GM23338 (cell line): ENCODE measurements around the gene KCTD19. TPM values are rescaled to one million over a fixed set of nuclear protein-coding genes. Genes with fewer than 3 reads are reported as not detected.

Experiments used
- ATAC-seq: fragments of 200-7000 bp; cut with Tn5 transposase; 3 replicates; pipeline ENCODE4 v1.9.1; 2020
- DNase-seq: peaks from one replicate; pipeline ENCODE4 v3.0.0-alpha.2; 2015; ENCODE audit warnings: low spot score
- H2AFZ ChIP-seq: fragments of 200-600 bp; sonication (generic); 2 replicates; pipeline ENCODE4 v1.8.0; 2016; ENCODE audit warnings: antibody characterized with exemption, mild to moderate bottlenecking, moderate library complexity
- H3F3A ChIP-seq: fragments of 200-600 bp; sonication (generic); replicated peaks from 2 replicates; pipeline ENCODE4 v1.8.0; 2017; ENCODE audit warnings: antibody characterized with exemption, mixed run types, low read depth
- H3K27ac ChIP-seq: fragments of 200-600 bp; sonication (generic); 2 replicates; pipeline ENCODE4 v1.6.1; 2016; ENCODE audit warnings: low read depth
- H3K27me3 ChIP-seq: fragments of 200-600 bp; sonication (generic); 2 replicates; pipeline ENCODE4 v1.8.0; 2016; ENCODE audit warnings: mild to moderate bottlenecking, mixed run types, moderate library complexity; ENCODE audit not compliant: insufficient read depth
- H3K36me3 ChIP-seq: fragments of 200-600 bp; sonication (generic); 2 replicates; pipeline ENCODE4 v1.8.0; 2016; ENCODE audit warnings: mild to moderate bottlenecking; ENCODE audit not compliant: insufficient read depth
- H3K4me1 ChIP-seq: fragments of 200-600 bp; sonication (generic); 2 replicates; pipeline ENCODE4 v1.8.0; 2016; ENCODE audit warnings: mild to moderate bottlenecking, moderate library complexity; ENCODE audit not compliant: insufficient read depth
- H3K4me2 ChIP-seq: fragments of 200-600 bp; sonication (generic); 2 replicates; pipeline ENCODE4 v1.7.1; 2017; ENCODE audit warnings: mixed run types
- H3K4me3 ChIP-seq: fragments of 200-600 bp; sonication (generic); 2 replicates; pipeline ENCODE4 v1.6.1; 2016; ENCODE audit warnings: mixed run types
- H3K79me2 ChIP-seq: fragments of 200-600 bp; sonication (generic); replicated peaks from 2 replicates; pipeline ENCODE4 v1.8.0; 2017; ENCODE audit warnings: mild to moderate bottlenecking; ENCODE audit not compliant: insufficient read depth
- H3K9me2 ChIP-seq: fragments of 200-600 bp; sonication (generic); 2 replicates; pipeline ENCODE4 v1.8.0; 2017; ENCODE audit not compliant: insufficient read depth
- H4K20me1 ChIP-seq: fragments of 200-600 bp; sonication (generic); replicated peaks from 2 replicates; pipeline ENCODE4 v1.8.0; 2017; ENCODE audit warnings: mild to moderate bottlenecking; ENCODE audit not compliant: insufficient read depth
- H3K27ac Mint-ChIP-seq: 2 replicates; pipeline ENCODE4 v1.8.0; 2020; ENCODE audit warnings: inconsistent platforms, mild to moderate bottlenecking, moderate library complexity, mixed read lengths
- H3K27me3 Mint-ChIP-seq: 3 replicates; pipeline ENCODE4 v1.8.0; 2022; ENCODE audit warnings: low read depth, mild to moderate bottlenecking, moderate library complexity, mixed read lengths, inconsistent platforms; ENCODE audit not compliant: insufficient read depth, poor library complexity
- H3K36me3 Mint-ChIP-seq: 3 replicates; pipeline ENCODE4 v1.8.0; 2021; ENCODE audit warnings: low read depth, mild to moderate bottlenecking, inconsistent platforms, moderate library complexity, mixed read lengths
- H3K4me1 Mint-ChIP-seq: 3 replicates; pipeline ENCODE4 v1.8.0; 2020; ENCODE audit warnings: mild to moderate bottlenecking, inconsistent platforms, mixed read lengths
- H3K4me3 Mint-ChIP-seq: 3 replicates; pipeline ENCODE4 v1.8.0; 2021; ENCODE audit warnings: moderate library complexity, mild to moderate bottlenecking, inconsistent platforms, mixed read lengths
- H3K9me3 Mint-ChIP-seq: 3 replicates; pipeline ENCODE4 v1.8.0; 2020; ENCODE audit warnings: moderate library complexity, mild to moderate bottlenecking, inconsistent platforms, mixed read lengths
- CREB1 ChIP-seq: fragments of 250-450 bp; sonication (Bioruptor Pico); IDR thresholded peaks from 2 replicates; pipeline ENCODE4 v1.5.0; 2020; ENCODE audit warnings: low read depth, mild to moderate bottlenecking, moderate library complexity
- ETS1 ChIP-seq: IDR thresholded peaks from 2 replicates; pipeline ENCODE4 v1.6.1; 2016; ENCODE audit warnings: antibody characterized with exemption
- EZH2 ChIP-seq: fragments of 200-600 bp; sonication (generic); IDR thresholded peaks from one replicate; pipeline ENCODE4 v1.8.0; 2017; ENCODE audit warnings: antibody characterized with exemption, mild to moderate bottlenecking, low read depth; ENCODE audit not compliant: unreplicated experiment
- JUNB ChIP-seq: IDR thresholded peaks from one replicate; pipeline ENCODE4 v1.6.1; 2016; ENCODE audit warnings: antibody characterized with exemption; ENCODE audit not compliant: unreplicated experiment
- POLR2AphosphoS5 ChIP-seq: IDR thresholded peaks from 2 replicates; pipeline ENCODE4 v1.6.1; 2016; ENCODE audit warnings: antibody characterized with exemption, low read depth
- REST ChIP-seq: IDR thresholded peaks from one replicate; pipeline ENCODE4 v1.6.1; 2018; ENCODE audit warnings: antibody characterized with exemption; ENCODE audit not compliant: unreplicated experiment
- STAT1 ChIP-seq: IDR thresholded peaks from one replicate; pipeline ENCODE4 v1.6.1; 2016; ENCODE audit warnings: antibody characterized with exemption; ENCODE audit not compliant: unreplicated experiment
- ZNF114 ChIP-seq: fragments of 250-450 bp; sonication (Bioruptor Pico); IDR thresholded peaks from 2 replicates; pipeline ENCODE4 v1.5.0; 2020; ENCODE audit warnings: mild to moderate bottlenecking, moderate library complexity
- ZNF331 ChIP-seq: fragments of 250-450 bp; sonication (Bioruptor Pico); IDR thresholded peaks from 2 replicates; pipeline ENCODE4 v1.5.0; 2020; ENCODE audit warnings: low read depth, mild to moderate bottlenecking, moderate library complexity
- polyA plus RNA-seq: library from polyadenylated mRNA; unstranded; fragments of >200 nt; fragmentation: Nextera tagmentation; extraction: Ambion mirVana; gene quantifications from 2 replicates; pipeline ENCODE4 v1.2.1, GENCODE V29; 2016
- total RNA-seq: library from RNA; depleted of rRNA; stranded (reverse); fragments of >200 nt; shearing (Covaris generic); gene quantifications from 2 replicates; pipeline ENCODE4 v1.2.3, GENCODE V29; 2014
- TF ChIP-seq, protein P1 (sequence below), 2 experiments: fragments of 200-600 bp in 1 of 2; sonication (generic) in 1 of 2; conservative IDR thresholded peaks; 2 replicates each; pipeline versions ENCODE4 v1.5.1 to v1.6.1; 2016 to 2017; ENCODE audit warnings: antibody characterized with exemption in 2 of 2, low read depth in 2 of 2, mild to moderate bottlenecking in 2 of 2, moderate library complexity in 1 of 2

The KCTD19 gene
- total and polyA plus RNA-seq, 2 experiments from 2014 or later, result 0.31 to 0.65 TPM

DNA sequence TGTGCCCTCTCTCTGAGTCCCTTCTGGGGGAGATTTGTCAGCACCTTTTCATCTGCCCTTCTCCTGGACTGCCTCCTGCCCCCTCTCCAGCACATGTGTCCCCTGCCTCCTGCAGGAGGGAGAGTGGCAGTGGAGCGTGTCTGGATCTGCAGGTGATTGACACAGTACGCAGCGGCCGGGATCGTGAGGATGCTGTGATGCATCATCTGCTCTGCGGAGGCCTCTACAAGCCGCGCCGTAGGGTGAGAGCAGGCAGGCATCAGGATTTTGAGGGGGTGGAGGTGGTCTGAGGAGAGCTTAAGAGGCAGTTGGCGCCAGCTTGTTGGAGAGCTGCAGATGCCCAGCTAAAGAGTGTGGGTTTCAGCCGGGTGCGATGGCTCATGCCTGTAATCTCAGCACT, 66.8 kb downstream of the KCTD19 start (continued):
- no peak for TF ChIP-seq ZNF114
- no peak for TF ChIP-seq ETS1
- no peak for TF ChIP-seq CREB1
- TF ChIP-seq JUNB, result no peak
- no peak for TF ChIP-seq ZNF331

GRCh38 chr16:67258161-67258835, 68.2 kb downstream of the KCTD19 start:
- Histone ChIP-seq H3K9me2 (no peaks in the 10 kb centered on the region), H3F3A (no peaks in the 10 kb centered on the region), H3K36me3 (no peaks in the 10 kb centered on the region), H3K4me2 (no peak overlapping the region), H3K4me1 (no peaks in the 10 kb centered on the region), H3K4me3 (no peak overlapping the region), H3K27me3 (no peaks in the 10 kb centered on the region), H3K79me2 (no peaks in the 10 kb centered on the region), H3K27ac (no peak overlapping the region), H2AFZ (no peak overlapping the region), H4K20me1 (no peaks in the 10 kb centered on the region; the same call in none of the 2 replicates)
- Mint-ChIP-seq H3K27ac (no peak overlapping the region), H3K9me3 (no peaks in the 10 kb centered on the region), H3K4me3 (no peak overlapping the region), H3K27me3 (peaks cover 11% of the 10 kb centered on the region), H3K36me3 (peaks cover 5% of the 10 kb centered on the region; the same call in 2 of the 3 replicates), H3K4me1 (peaks cover 4% of the 10 kb centered on the region; the same call in 2 of the 3 replicates)
- ATAC-seq, result no peak
- TF ChIP-seq ZNF114 (no peak), ETS1 (no peak), POLR2AphosphoS5 (no peak), CREB1 (no peak), EZH2 (no peak), ZNF331 (no peak), STAT1 (no peak), JUNB (no peak), REST (no peak)
- TF ChIP-seq, protein P1, sequence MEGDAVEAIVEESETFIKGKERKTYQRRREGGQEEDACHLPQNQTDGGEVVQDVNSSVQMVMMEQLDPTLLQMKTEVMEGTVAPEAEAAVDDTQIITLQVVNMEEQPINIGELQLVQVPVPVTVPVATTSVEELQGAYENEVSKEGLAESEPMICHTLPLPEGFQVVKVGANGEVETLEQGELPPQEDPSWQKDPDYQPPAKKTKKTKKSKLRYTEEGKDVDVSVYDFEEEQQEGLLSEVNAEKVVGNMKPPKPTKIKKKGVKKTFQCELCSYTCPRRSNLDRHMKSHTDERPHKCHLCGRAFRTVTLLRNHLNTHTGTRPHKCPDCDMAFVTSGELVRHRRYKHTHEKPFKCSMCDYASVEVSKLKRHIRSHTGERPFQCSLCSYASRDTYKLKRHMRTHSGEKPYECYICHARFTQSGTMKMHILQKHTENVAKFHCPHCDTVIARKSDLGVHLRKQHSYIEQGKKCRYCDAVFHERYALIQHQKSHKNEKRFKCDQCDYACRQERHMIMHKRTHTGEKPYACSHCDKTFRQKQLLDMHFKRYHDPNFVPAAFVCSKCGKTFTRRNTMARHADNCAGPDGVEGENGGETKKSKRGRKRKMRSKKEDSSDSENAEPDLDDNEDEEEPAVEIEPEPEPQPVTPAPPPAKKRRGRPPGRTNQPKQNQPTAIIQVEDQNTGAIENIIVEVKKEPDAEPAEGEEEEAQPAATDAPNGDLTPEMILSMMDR (conservative IDR thresholded peaks at IDR 0.05; ENCODE audit: low read depth in 2 of 2), result no peak
- DNase-seq, result no peak
